Suppressor macrophage (primary cell): Measurements from ENCODE around the gene SORL1-AS1.

Source experiments
- DNase-seq, 4 experiments: peaks; one replicate each; pipeline ENCODE4 v3.0.0-alpha.2; 2020 to 2022

SORL1-AS1 gene

GRCh38 chr11:121474680-121475079, 21.9 kb upstream of the SORL1-AS1 start:
- no peak for DNase-seq

- peak; percentile 66 to 88 (median 82) for DNase-seq
Observed at GRCh38 chr11:121473064-121473777, 20.5 kb upstream of the SORL1-AS1 start.

- no peak for DNase-seq
Observed at GRCh38 chr11:121472312-121472711, 19.5 kb upstream of the SORL1-AS1 start.

- no peak for DNase-seq
Observed at GRCh38 chr11:121471167-121471566, 18.4 kb upstream of the SORL1-AS1 start.

GRCh38 chr11:121469910-121470309, 17.1 kb upstream of the SORL1-AS1 start:
- no peak for DNase-seq

GRCh38 chr11:121467965-121468364, 15.2 kb upstream of the SORL1-AS1 start:
- DNase-seq, result no peak

GRCh38 chr11:121467471-121467870, 14.7 kb upstream of the SORL1-AS1 start:
- no peak for DNase-seq

GRCh38 chr11:121466063-121466794, 13.5 kb upstream of the SORL1-AS1 start:
- peak; percentile 49 to 69 (median 64) for DNase-seq

GRCh38 chr11:121465709-121466062, 12.9 kb upstream of the SORL1-AS1 start:
- no peak for DNase-seq

GRCh38 chr11:121464352-121464946, 11.7 kb upstream of the SORL1-AS1 start:
- peak in 2 of 4 experiments; percentile 35 to 52 for DNase-seq

- no peak for DNase-seq
Observed at GRCh38 chr11:121463689-121464335, 11.0 kb upstream of the SORL1-AS1 start.

GRCh38 chr11:121461843-121462242, 9.1 kb upstream of the SORL1-AS1 start:
- DNase-seq, result peak in 1 of 4 experiments; percentile 15

GRCh38 chr11:121460941-121461514, 8.3 kb upstream of the SORL1-AS1 start:
- no peak for DNase-seq

GRCh38 chr11:121459413-121460017, 6.7 kb upstream of the SORL1-AS1 start:
- no peak for DNase-seq

GRCh38 chr11:121458551-121458950, 5.8 kb upstream of the SORL1-AS1 start:
- DNase-seq, result no peak

- no peak for DNase-seq
Observed at GRCh38 chr11:121456816-121457431, 4.2 kb upstream of the SORL1-AS1 start.

- DNase-seq, result peak in 1 of 4 experiments; percentile 25
Observed at GRCh38 chr11:121456151-121456550, 3.4 kb upstream of the SORL1-AS1 start.

GRCh38 chr11:121455115-121455514, 2.3 kb upstream of the SORL1-AS1 start:
- DNase-seq, result no peak

GRCh38 chr11:121453589-121454299, 977 bp upstream of the SORL1-AS1 start:
- DNase-seq, result peak in 1 of 4 experiments; percentile 18

GRCh38 chr11:121451986-121452608, 670 bp downstream of the SORL1-AS1 start, which contains the start of gene SORL1:
Gene SORL1 (plus strand): TSS chr11:121452314. CDS start chr11:121452332, 18 bp downstream.
- peak; percentile 51 to 81 (median 69) for DNase-seq
